GM19099 (cell line): ENCODE measurements around the gene ARSB.

ENCODE experiments used
- POLR2A ChIP-seq: IDR thresholded peaks from 3 replicates; pipeline ENCODE4 v1.6.1; 2011; ENCODE audit warnings: low read depth; ENCODE audit not compliant: insufficient read length; ENCODE audit errors: extremely low read depth

The ARSB gene

DNA sequence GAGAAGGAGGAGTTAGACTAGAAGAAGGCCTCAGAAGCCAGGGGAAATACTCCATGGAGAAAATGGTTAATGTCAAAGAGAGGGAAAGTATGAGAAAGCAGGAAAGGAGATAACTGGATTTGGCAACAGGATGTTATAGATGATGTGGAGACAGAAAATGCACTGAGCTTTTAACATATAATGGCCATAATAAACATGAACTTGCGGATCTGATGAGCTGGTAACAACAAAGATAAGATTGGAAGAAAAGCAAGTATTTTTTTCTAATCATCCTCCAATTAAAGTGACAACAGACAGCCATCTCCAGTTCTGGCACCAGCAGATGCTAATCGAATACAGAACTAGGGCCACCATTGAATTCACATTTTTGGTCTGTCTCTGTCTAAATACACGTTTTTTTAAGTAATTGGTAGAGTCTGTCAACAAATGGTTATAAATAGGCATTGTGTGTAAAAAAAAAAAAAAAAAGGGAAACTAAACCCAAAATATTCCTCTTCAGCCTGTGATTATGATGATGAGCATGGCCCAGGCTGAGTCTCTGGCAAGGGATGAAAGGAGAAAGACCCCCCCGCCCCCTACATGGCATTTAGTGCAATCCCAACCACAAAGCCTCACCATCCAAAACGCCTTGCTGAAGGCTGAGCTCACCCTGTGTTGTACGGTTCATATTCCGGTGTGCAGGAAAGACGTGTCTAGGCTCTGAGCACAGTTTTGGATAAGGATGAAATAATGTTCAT is 187.0 kb downstream of the ARSB start:
- TF ChIP-seq POLR2A = no peak

- no peak for TF ChIP-seq POLR2A
Observed at GRCh38 chr5:78795757-78796156, 189.4 kb downstream of the ARSB start.

- TF ChIP-seq POLR2A = no peak
Observed at GRCh38 chr5:78794693-78795215, 190.4 kb downstream of the ARSB start.

DNA sequence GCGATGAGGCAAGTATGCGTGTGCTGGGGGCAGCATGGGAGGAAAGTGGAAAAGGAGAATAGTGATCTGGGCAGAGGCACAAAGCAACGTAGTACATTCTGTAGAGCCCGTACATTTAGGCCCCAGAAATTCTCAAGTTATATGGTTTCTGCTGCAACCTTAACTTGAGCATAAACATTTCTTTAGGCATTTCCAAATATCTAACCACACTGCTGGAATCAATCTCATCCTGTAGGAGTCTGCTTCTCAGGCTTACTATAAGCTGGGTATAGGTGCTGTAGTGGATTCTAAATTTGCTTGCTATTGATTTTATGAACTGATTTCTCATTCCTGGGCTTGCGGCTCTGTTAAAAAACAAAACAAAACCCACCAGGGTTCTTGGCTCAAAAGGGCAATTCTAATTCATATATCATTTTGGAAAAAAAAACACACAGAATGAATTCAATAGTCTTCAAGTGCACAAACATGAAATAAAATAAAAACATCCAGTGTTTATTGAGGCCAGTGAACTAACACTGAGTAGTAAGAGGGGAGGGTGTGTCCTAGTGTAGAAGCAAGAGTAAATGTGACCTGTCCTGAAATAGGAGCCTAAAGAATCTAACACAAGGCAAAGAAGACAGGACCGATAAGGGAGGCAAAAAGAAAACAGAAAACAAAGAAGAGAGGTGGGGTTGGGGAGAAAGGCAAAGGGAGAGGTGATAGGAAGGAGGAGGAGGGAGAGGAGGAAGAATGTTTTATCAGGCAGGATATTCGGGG is 191.0 kb downstream of the ARSB start:
- TF ChIP-seq POLR2A = no peak

- no peak for TF ChIP-seq POLR2A
Observed at GRCh38 chr5:78792345-78793055, 192.6 kb downstream of the ARSB start.

DNA sequence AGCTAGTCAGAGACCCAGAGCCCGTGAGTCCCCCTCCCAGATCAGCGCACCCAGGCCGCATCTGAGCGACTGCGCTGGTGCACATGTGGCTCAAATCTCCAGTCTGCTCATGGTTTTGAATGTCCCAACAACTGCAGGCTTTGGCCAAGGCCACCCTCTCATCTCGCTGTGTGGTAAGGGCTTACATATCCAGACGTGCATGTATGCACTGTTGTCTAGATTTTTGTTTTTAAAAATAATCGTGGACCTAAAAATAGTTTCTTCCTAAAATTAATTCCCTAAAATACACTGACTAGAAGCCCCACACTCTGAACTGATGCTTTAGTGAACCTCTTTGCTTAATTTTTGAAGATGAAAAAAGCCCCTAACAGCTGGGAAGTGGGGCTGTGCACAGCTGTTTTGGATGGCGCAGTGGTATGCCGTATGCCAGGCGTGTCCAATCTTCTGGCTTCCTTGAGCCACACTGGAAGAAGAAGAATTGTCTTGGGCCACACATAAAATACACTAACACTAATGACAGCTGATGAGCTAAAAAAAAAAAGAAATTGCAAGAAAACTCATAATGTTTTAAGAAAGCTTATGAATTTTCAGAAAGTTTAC is 193.5 kb downstream of the ARSB start:
- TF ChIP-seq POLR2A = no peak

GRCh38 chr5:78787783-78788182 is 197.3 kb downstream of the ARSB start:
- no peak for TF ChIP-seq POLR2A

DNA sequence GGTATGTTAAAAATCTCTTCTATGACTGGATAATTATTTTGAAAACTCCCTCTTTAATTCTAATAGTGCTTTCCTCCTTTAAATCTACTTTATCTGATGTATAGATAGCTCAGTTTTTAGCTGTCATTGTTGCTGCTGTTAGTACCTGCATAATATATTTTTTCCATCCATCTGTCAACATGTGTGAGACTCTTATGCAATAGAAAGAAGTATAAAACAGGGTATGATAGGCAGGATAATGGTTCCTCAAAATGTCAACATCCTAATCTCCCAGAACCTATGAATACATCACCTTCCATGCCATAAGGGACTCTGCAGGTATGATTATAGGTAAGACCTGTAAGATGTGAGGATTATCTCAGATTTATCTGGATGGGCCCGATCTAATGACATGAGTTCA is 199.7 kb downstream of the ARSB start:
- no peak for TF ChIP-seq POLR2A

DNA sequence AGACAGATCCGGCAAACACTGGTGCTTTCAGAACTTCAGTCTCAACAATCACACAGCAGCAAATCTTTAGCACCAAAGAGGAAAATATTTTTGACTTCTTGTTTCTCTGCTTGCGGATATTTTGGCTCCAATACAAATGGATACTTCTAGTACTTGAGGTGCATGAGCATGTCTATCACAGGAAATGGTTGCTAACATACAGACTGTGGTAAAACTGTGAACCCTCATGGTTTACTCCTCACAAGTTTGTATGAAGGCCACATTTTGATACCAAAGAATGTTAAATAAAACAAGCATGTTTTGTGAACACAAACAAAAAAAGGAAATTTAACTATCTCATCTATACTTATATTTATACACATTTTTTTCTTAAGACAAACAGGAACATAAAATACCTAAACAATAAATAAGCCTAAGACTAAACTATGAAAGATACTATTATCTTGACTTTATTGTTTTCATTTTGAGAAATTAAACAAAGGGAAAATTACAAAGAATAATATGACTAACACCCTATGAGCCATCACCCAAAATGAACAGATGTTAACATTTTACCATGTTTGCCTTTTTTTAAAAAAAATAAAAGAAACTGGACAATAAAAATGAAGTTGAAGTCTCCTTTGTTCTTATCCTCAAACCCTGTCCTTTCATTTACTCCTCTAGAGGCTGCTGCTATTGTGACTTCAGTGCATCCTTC is 201.5 kb downstream of the ARSB start:
- TF ChIP-seq POLR2A = no peak

GRCh38 chr5:78782728-78783127 is 202.4 kb downstream of the ARSB start:
- no peak for TF ChIP-seq POLR2A

GRCh38 chr5:78781611-78782286 is 203.4 kb downstream of the ARSB start:
- TF ChIP-seq POLR2A = no peak

DNA sequence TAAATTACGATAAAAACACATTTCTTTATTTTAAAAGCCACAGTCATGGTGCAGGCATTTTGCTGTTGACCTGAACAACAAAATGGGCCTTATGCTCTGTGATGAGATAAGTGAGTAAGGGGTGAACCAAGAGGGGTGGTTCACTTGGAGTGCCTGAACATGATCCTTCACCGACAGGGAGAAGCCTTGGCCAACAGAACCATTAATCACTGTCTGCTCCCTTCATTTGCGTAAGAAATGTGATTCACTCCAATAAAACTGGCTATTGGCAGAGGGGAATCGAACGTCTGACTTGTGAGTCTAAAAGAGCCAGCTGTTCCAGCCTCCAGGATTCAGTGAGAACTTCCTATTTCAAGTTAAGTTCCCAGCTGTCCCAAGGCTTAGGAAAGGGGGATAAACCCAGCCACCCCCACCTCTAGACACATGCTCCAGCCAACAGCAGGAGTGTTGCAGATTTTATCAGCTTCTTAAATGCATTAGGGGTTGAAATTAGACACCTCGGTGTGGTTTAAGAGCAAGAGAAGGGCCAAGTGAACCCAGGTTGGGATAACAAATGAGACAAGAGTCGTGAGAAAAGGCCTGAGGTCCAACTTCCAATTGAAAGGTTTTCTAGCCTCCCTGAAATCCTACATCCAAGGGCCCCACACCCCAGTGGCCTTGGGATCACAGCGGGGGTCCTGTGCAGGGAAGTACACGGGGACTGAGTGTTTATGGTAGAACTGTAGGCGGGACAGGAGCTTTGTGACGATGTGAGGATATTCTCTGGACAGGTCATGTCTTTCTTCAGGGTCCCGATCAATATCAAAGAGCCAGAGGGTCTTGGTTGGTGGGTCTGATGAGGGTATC is 205.1 kb downstream of the ARSB start:
- TF ChIP-seq POLR2A = no peak

GRCh38 chr5:78779262-78779661 is 205.8 kb downstream of the ARSB start:
- TF ChIP-seq POLR2A = no peak
